HepG2 (cell line): Measurements from ENCODE around the gene ANAPC2. TPM values are rescaled to one million over a fixed set of nuclear protein-coding genes. Genes with fewer than 3 reads are reported as not detected.

Experiments
- FOSL2 ChIP-seq: sonication (generic); formaldehyde crosslinking; IDR thresholded peaks from 2 replicates; pipeline ENCODE4 v1.4.0; 2020; ENCODE audit warnings: missing genetic modification reagents
- KLF11 ChIP-seq: IDR thresholded peaks from 2 replicates; pipeline ENCODE4 v1.6.1; 2016; ENCODE audit warnings: missing compliant biosample characterization
- XBP1 ChIP-seq: sonication (generic); formaldehyde crosslinking; IDR thresholded peaks from 2 replicates; pipeline ENCODE4 v1.5.0; 2020; ENCODE audit warnings: missing genetic modification reagents
- ZFP37 ChIP-seq: sonication (generic); formaldehyde crosslinking; IDR thresholded peaks from 2 replicates; pipeline ENCODE4 v1.4.0; 2020; ENCODE audit warnings: missing genetic modification reagents, borderline replicate concordance
- ZNF274 ChIP-seq: sonication (generic); formaldehyde crosslinking; IDR thresholded peaks from 2 replicates; pipeline ENCODE4 v1.5.1; 2020; ENCODE audit warnings: mild to moderate bottlenecking, missing genetic modification reagents
- ZNF367 ChIP-seq: sonication (generic); formaldehyde crosslinking; IDR thresholded peaks from 2 replicates; pipeline ENCODE4 v1.4.0; 2020; ENCODE audit warnings: missing genetic modification reagents, borderline replicate concordance
- ZNF777 ChIP-seq: sonication (generic); formaldehyde crosslinking; IDR thresholded peaks from 2 replicates; pipeline ENCODE4 v1.4.0; 2020; ENCODE audit warnings: missing genetic modification reagents
- ZSCAN29 ChIP-seq: sonication (generic); formaldehyde crosslinking; conservative IDR thresholded peaks from 2 replicates; pipeline ENCODE4 v1.4.0; 2020; ENCODE audit warnings: mild to moderate bottlenecking, missing genetic modification reagents
- polyA plus RNA-seq, 8 experiments: library from polyadenylated mRNA; depleted of rRNA in 3 of 8; stranded (reverse) in 7 of 8; unstranded in 1 of 8; fragments of >200 nt; fragmentation: Illumina TruSeq in 4 of 8; extraction: Trizol in 4 of 8; gene quantifications; 2 replicates each; pipeline versions ENCODE4 v1.2.1 to v1.2.3, GENCODE V29; 2011 to 2016; ENCODE audit warnings: low read depth in 4 of 8, missing spikeins in 1 of 8, mixed read lengths in 1 of 8; ENCODE audit not compliant: insufficient read depth in 1 of 8
- total RNA-seq, 5 experiments: library from RNA; depleted of rRNA; stranded (reverse); fragments of >200 nt; fragmentation: Illumina TruSeq; extraction: Trizol; gene quantifications; 2 replicates each; pipeline ENCODE4 v1.2.3, GENCODE V29; 2016; ENCODE audit warnings: low read depth in 1 of 5
- TF ChIP-seq, protein P1 (sequence below), 2 experiments: fragments of 450-650 bp in 1 of 2; sonication (generic) in 1 of 2; formaldehyde crosslinking in 1 of 2; IDR thresholded peaks; 2 replicates each; pipeline versions ENCODE4 v1.6.1 to v1.8.0; 2016 to 2022; ENCODE audit warnings: antibody characterized with exemption in 1 of 2, mild to moderate bottlenecking in 1 of 2, missing genetic modification reagents in 1 of 2
- TF ChIP-seq, protein P2 (sequence below): sonication (generic); formaldehyde crosslinking; IDR thresholded peaks from 2 replicates; pipeline ENCODE4 v1.9.0; 2021; ENCODE audit warnings: missing genetic modification reagents, borderline replicate concordance
- TF ChIP-seq, protein P3 (sequence below): sonication (generic); formaldehyde crosslinking; IDR thresholded peaks from 2 replicates; pipeline ENCODE4 v1.5.1; 2020; ENCODE audit warnings: mild to moderate bottlenecking, missing genetic modification reagents, moderate library complexity

ANAPC2 gene
- total and polyA plus RNA-seq, 2 of the 13 experiments (the other 11 are each of a cell fraction or from before 2014, with no cell fraction given), result 12.3 to 15.4 TPM

GRCh38 chr9:137235424-137236237, 47.3 kb upstream of the ANAPC2 start (continued):
- TF ChIP-seq, protein P1, sequence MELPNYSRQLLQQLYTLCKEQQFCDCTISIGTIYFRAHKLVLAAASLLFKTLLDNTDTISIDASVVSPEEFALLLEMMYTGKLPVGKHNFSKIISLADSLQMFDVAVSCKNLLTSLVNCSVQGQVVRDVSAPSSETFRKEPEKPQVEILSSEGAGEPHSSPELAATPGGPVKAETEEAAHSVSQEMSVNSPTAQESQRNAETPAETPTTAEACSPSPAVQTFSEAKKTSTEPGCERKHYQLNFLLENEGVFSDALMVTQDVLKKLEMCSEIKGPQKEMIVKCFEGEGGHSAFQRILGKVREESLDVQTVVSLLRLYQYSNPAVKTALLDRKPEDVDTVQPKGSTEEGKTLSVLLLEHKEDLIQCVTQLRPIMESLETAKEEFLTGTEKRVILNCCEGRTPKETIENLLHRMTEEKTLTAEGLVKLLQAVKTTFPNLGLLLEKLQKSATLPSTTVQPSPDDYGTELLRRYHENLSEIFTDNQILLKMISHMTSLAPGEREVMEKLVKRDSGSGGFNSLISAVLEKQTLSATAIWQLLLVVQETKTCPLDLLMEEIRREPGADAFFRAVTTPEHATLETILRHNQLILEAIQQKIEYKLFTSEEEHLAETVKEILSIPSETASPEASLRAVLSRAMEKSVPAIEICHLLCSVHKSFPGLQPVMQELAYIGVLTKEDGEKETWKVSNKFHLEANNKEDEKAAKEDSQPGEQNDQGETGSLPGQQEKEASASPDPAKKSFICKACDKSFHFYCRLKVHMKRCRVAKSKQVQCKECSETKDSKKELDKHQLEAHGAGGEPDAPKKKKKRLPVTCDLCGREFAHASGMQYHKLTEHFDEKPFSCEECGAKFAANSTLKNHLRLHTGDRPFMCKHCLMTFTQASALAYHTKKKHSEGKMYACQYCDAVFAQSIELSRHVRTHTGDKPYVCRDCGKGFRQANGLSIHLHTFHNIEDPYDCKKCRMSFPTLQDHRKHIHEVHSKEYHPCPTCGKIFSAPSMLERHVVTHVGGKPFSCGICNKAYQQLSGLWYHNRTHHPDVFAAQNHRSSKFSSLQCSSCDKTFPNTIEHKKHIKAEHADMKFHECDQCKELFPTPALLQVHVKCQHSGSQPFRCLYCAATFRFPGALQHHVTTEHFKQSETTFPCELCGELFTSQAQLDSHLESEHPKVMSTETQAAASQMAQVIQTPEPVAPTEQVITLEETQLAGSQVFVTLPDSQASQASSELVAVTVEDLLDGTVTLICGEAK (IDR thresholded peaks at IDR 0.05), result no peak
- TF ChIP-seq, protein P1 (CRISPR knock-in tag; IDR thresholded peaks at IDR 0.05), result no peak
- TF ChIP-seq XBP1 (CRISPR knock-in tag), result no peak
- TF ChIP-seq ZFP37, result peak; percentile 57; the same call in 1 of the 2 replicates
- TF ChIP-seq, protein P2, sequence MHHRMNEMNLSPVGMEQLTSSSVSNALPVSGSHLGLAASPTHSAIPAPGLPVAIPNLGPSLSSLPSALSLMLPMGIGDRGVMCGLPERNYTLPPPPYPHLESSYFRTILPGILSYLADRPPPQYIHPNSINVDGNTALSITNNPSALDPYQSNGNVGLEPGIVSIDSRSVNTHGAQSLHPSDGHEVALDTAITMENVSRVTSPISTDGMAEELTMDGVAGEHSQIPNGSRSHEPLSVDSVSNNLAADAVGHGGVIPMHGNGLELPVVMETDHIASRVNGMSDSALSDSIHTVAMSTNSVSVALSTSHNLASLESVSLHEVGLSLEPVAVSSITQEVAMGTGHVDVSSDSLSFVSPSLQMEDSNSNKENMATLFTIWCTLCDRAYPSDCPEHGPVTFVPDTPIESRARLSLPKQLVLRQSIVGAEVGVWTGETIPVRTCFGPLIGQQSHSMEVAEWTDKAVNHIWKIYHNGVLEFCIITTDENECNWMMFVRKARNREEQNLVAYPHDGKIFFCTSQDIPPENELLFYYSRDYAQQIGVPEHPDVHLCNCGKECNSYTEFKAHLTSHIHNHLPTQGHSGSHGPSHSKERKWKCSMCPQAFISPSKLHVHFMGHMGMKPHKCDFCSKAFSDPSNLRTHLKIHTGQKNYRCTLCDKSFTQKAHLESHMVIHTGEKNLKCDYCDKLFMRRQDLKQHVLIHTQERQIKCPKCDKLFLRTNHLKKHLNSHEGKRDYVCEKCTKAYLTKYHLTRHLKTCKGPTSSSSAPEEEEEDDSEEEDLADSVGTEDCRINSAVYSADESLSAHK, result no peak
- TF ChIP-seq ZSCAN29 (CRISPR knock-in tag), result no peak
- no peak; the same call in 1 of the 2 replicates for TF ChIP-seq ZNF777 (CRISPR knock-in tag)
- TF ChIP-seq, protein P3, sequence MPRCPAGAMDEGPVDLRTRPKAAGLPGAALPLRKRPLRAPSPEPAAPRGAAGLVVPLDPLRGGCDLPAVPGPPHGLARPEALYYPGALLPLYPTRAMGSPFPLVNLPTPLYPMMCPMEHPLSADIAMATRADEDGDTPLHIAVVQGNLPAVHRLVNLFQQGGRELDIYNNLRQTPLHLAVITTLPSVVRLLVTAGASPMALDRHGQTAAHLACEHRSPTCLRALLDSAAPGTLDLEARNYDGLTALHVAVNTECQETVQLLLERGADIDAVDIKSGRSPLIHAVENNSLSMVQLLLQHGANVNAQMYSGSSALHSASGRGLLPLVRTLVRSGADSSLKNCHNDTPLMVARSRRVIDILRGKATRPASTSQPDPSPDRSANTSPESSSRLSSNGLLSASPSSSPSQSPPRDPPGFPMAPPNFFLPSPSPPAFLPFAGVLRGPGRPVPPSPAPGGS (CRISPR knock-in tag), result no peak; the same call in 1 of the 2 replicates
- TF ChIP-seq ZNF367 (CRISPR knock-in tag), result no peak
- TF ChIP-seq ZNF274, result peak; percentile 85; the same call in 1 of the 2 replicates
- TF ChIP-seq FOSL2, result no peak
- TF ChIP-seq KLF11 (CRISPR knock-in tag), result no peak
